CD14-positive monocyte (primary cell): ENCODE data around the gene NXNL1. TPM values are rescaled to one million over a fixed set of nuclear protein-coding genes. Genes with fewer than 3 reads are reported as not detected.

Source experiments
- DNase-seq, 3 donors: peaks; one replicate each; pipeline ENCODE4 v3.0.0-alpha.2; 2011 to 2022
- H2AFZ ChIP-seq: 2 replicates; pipeline ENCODE4 v1.6.0; 2012; ENCODE audit warnings: mild to moderate bottlenecking, low read depth, low read length, inconsistent platforms; ENCODE audit not compliant: insufficient read depth, poor library complexity, severe bottlenecking
- H3K27ac ChIP-seq, 2 donors: 1 replicate in 1 of 2; 2 replicates in 1 of 2; pipeline ENCODE4 v1.5.1; 2012 to 2013; ENCODE audit warnings: low read length in 2 of 2, control low read depth in 1 of 2, inconsistent platforms in 1 of 2, low read depth in 1 of 2, mild to moderate bottlenecking in 1 of 2
- H3K27me3 ChIP-seq, 2 donors: one replicate each; pipeline versions ENCODE4 v1.6.0 to v1.6.1; 2011 to 2013; ENCODE audit warnings: low read length in 2 of 2; ENCODE audit not compliant: control insufficient read depth in 2 of 2, insufficient read depth in 2 of 2
- H3K36me3 ChIP-seq, 2 donors: replicated peaks in 1 of 2; 1 replicate in 1 of 2; 2 replicates in 1 of 2; pipeline versions ENCODE4 v1.5.1 to v1.6.1; 2012 to 2013; ENCODE audit warnings: low read length in 2 of 2, control low read depth in 1 of 2, inconsistent platforms in 1 of 2, mild to moderate bottlenecking in 1 of 2; ENCODE audit not compliant: insufficient read depth in 2 of 2, control insufficient read depth in 1 of 2
- H3K4me1 ChIP-seq, 2 donors: 1 replicate in 1 of 2; 2 replicates in 1 of 2; pipeline versions ENCODE4 v1.5.1 to v1.6.1; 2012 to 2013; ENCODE audit warnings: low read length in 2 of 2, control low read depth in 1 of 2, inconsistent platforms in 1 of 2, mild to moderate bottlenecking in 1 of 2, moderate library complexity in 1 of 2; ENCODE audit not compliant: insufficient read depth in 2 of 2, control insufficient read depth in 1 of 2
- H3K4me2 ChIP-seq: replicated peaks from 2 replicates; pipeline ENCODE3; 2012; ENCODE audit warnings: low read length, moderate library complexity, mild to moderate bottlenecking; ENCODE audit not compliant: poor library complexity, severe bottlenecking; ENCODE audit errors: extremely low read depth
- H3K4me3 ChIP-seq, 3 experiments: fragments of 200-600 bp in 1 of 3; sonication (generic) in 1 of 3; replicated peaks in 1 of 3; 1 replicate in 2 of 3; 2 replicates in 1 of 3; pipeline ENCODE4 v1.5.1; 2011 to 2013; ENCODE audit warnings: low read length in 3 of 3, mild to moderate bottlenecking in 3 of 3, control low read depth in 2 of 3, low read depth in 2 of 3, inconsistent platforms in 1 of 3, moderate library complexity in 1 of 3
- H3K79me2 ChIP-seq: 2 replicates; pipeline ENCODE4 v1.6.0; 2012; ENCODE audit warnings: mild to moderate bottlenecking, control low read depth, inconsistent platforms, low read length, moderate library complexity; ENCODE audit not compliant: insufficient read depth
- H3K9ac ChIP-seq: 2 replicates; pipeline ENCODE4 v1.6.0; 2017; ENCODE audit warnings: low read length, mild to moderate bottlenecking; ENCODE audit not compliant: insufficient read depth, poor library complexity, severe bottlenecking
- H3K9me3 ChIP-seq, 2 donors: replicated peaks in 1 of 2; 1 replicate in 1 of 2; 2 replicates in 1 of 2; pipeline versions ENCODE4 v1.5.1 to v1.6.1; 2012 to 2013; ENCODE audit warnings: low read length in 2 of 2, control low read depth in 1 of 2; ENCODE audit not compliant: control insufficient read depth in 1 of 2, insufficient read depth in 1 of 2
- H4K20me1 ChIP-seq: 2 replicates; pipeline ENCODE4 v1.6.0; 2012; ENCODE audit warnings: mild to moderate bottlenecking, low read length, control low read depth, moderate library complexity; ENCODE audit not compliant: insufficient read depth
- H3K27ac Mint-ChIP-seq, 7 donors: one replicate each; pipeline ENCODE4 v1.8.0; 2020; ENCODE audit warnings: mild to moderate bottlenecking in 7 of 7, mixed read lengths in 7 of 7, moderate library complexity in 6 of 7, inconsistent platforms in 2 of 7
- H3K27me3 Mint-ChIP-seq, 3 donors: one replicate each; pipeline ENCODE4 v1.8.0; 2021 to 2022; ENCODE audit warnings: low read depth in 3 of 3, mild to moderate bottlenecking in 3 of 3, mixed read lengths in 3 of 3, moderate library complexity in 3 of 3, inconsistent platforms in 1 of 3
- H3K36me3 Mint-ChIP-seq, 2 donors: one replicate each; pipeline ENCODE4 v1.8.0; 2020; ENCODE audit warnings: mixed read lengths in 2 of 2, inconsistent platforms in 1 of 2, mild to moderate bottlenecking in 1 of 2
- H3K4me1 Mint-ChIP-seq: one replicate; pipeline ENCODE4 v1.8.0; 2020; ENCODE audit warnings: mild to moderate bottlenecking, mixed read lengths
- H3K4me3 Mint-ChIP-seq, 2 donors: one replicate each; pipeline ENCODE4 v1.8.0; 2020; ENCODE audit warnings: mild to moderate bottlenecking in 2 of 2, mixed read lengths in 2 of 2, moderate library complexity in 1 of 2
- H3K9me3 Mint-ChIP-seq, 7 donors: one replicate each; pipeline ENCODE4 v1.8.0; 2020 to 2022; ENCODE audit warnings: mixed read lengths in 7 of 7, mild to moderate bottlenecking in 6 of 7, moderate library complexity in 6 of 7, inconsistent platforms in 2 of 7
- CTCF ChIP-seq: fragments of 200-600 bp; IDR thresholded peaks from one replicate; pipeline ENCODE4 v1.8.0; 2022; ENCODE audit warnings: antibody characterized with exemption, mild to moderate bottlenecking
- WGBS: methylation state at CpG from one replicate; pipeline ENCODE4 v1.1.5; 2013; ENCODE audit warnings: missing lambda C conversion rate; ENCODE audit not compliant: insufficient coverage; 5-methylcytosine and 5-hydroxymethylcytosine counted together
- intact Hi-C, 2 donors: fragments of 100-400 bp; cut with micrococcal nuclease; formaldehyde crosslinking; loops; one replicate each; pipeline versions ENCODE4 v1.15.0 to v1.15.1; 2023
- polyA plus RNA-seq, 3 donors: library from polyadenylated mRNA; depleted of rRNA in 1 of 3; unstranded in 2 of 3; stranded (reverse) in 1 of 3; fragments of 300-500 nt in 2 of 3; fragments of >200 nt in 1 of 3; fragmentation: Illumina TruSeq in 2 of 3; gene quantifications; 1 replicate in 2 of 3; 2 replicates in 1 of 3; pipeline ENCODE4 v1.2.3, GENCODE V29; 2012 to 2021

The NXNL1 gene
- polyA plus RNA-seq, 3 donors = not detected

- intact Hi-C loops = no loop called here
These were observed 22.9 kb upstream of the NXNL1 start for GRCh38 chr19:17483605-17484002.

GRCh38 chr19:17482877-17483604, 22.3 kb upstream of the NXNL1 start:
- Histone ChIP-seq H3K36me3 (peaks cover 0 to 5% of the 10 kb centered on the region in 2 donors), H3K27ac (no peak overlapping the region), H3K4me2 (no peak overlapping the region), H3K4me3 (no peak overlapping the region), H4K20me1 (peaks cover 50% of the 10 kb centered on the region), H3K9me3 (no peaks in the 10 kb centered on the region), H3K79me2 (peaks cover 62% of the 10 kb centered on the region), H2AFZ (no peak overlapping the region), H3K27me3 (no peaks in the 10 kb centered on the region), H3K4me1 (peaks cover 34 to 44% of the 10 kb centered on the region in 2 donors), H3K9ac (no peak overlapping the region)
- Mint-ChIP-seq H3K4me1 (peaks cover 43% of the 10 kb centered on the region), H3K27ac (no peak overlapping the region), H3K27me3 (peaks cover 0 to 3% (median 3%) of the 10 kb centered on the region in 3 donors), H3K9me3 (peaks cover 0 to 2% (median 0%) of the 10 kb centered on the region in 7 donors), H3K36me3 (peaks cover 17 to 48% of the 10 kb centered on the region in 2 donors), H3K4me3 (no peak overlapping the region)
- no peak for DNase-seq
- 98% methylated on average over 3 of the region's 3 CpGs for WGBS
- intact Hi-C loops = no loop called here
- TF ChIP-seq CTCF = no peak

More at GRCh38 chr19:17483605-17484002, 22.9 kb upstream of the NXNL1 start:
- no peak overlapping the region for H3K9ac ChIP-seq
- H3K36me3 Mint-ChIP-seq = peaks cover 21 to 50% of the 10 kb centered on the region in 2 donors
- no peak overlapping the region for H3K4me3 Mint-ChIP-seq
- H2AFZ ChIP-seq = no peak overlapping the region
- 97% methylated on average over 8 of the region's 10 CpGs for WGBS
- TF ChIP-seq CTCF = no peak
- H3K79me2 ChIP-seq = peaks cover 59% of the 10 kb centered on the region
- no peak overlapping the region for H3K27ac Mint-ChIP-seq
- peaks cover 0 to 2% (median 0%) of the 10 kb centered on the region in 7 donors for H3K9me3 Mint-ChIP-seq
- no peak for DNase-seq
- no peaks in the 10 kb centered on the region for H3K9me3 ChIP-seq
- H3K27me3 ChIP-seq = no peaks in the 10 kb centered on the region
- peaks cover 56% of the 10 kb centered on the region for H4K20me1 ChIP-seq
- no peak overlapping the region for H3K4me2 ChIP-seq
- no peak overlapping the region for H3K4me3 ChIP-seq
- no peak overlapping the region for H3K27ac ChIP-seq
- H3K4me1 Mint-ChIP-seq = peaks cover 49% of the 10 kb centered on the region
- H3K36me3 ChIP-seq = peaks cover 0 to 5% of the 10 kb centered on the region in 2 donors
- peaks cover 0 to 4% (median 3%) of the 10 kb centered on the region in 3 donors for H3K27me3 Mint-ChIP-seq
- peaks cover 40 to 50% of the 10 kb centered on the region in 2 donors for H3K4me1 ChIP-seq
